Sigmoid colon (tissue), 4 donors: Measurements from ENCODE around the gene WASF2.

ENCODE experiments used
- CTCF ChIP-seq, 4 experiments: fragments of 450-650 bp in 3 of 4; fragments of 200-600 bp in 1 of 4; IDR thresholded peaks; one replicate each; pipeline ENCODE4 v1.5.1; 2016 to 2019; ENCODE audit warnings: antibody characterized with exemption in 4 of 4, mild to moderate bottlenecking in 3 of 4, moderate library complexity in 2 of 4
- POLR2A ChIP-seq, 2 donors: fragments of 450-650 bp; IDR thresholded peaks; one replicate each; pipeline ENCODE4 v1.6.1; 2016; ENCODE audit warnings: antibody characterized with exemption in 2 of 2, mild to moderate bottlenecking in 2 of 2, moderate library complexity in 2 of 2
- POLR2AphosphoS5 ChIP-seq, 4 donors: sonication (generic); formaldehyde crosslinking; IDR thresholded peaks; one replicate each; pipeline ENCODE4 v1.6.1; 2017; ENCODE audit warnings: antibody characterized with exemption in 4 of 4

GRCh38 chr1:27536767-27537166 is 46.8 kb upstream of the WASF2 start:
- TF ChIP-seq POLR2AphosphoS5 (IDR thresholded peaks at IDR 0.05): peak in 3 of 4 donors; percentile 40 to 45 (median 43)
- no peak for TF ChIP-seq CTCF (IDR thresholded peaks at IDR 0.05)
- TF ChIP-seq POLR2A (IDR thresholded peaks at IDR 0.05): no peak
